ENCODE results near the gene PLCB1. TPM values are rescaled to one million over a fixed set of nuclear protein-coding genes. Genes with fewer than 3 reads are reported as not detected.

The PLCB1 gene
- total and polyA plus RNA-seq, 7 donors = 1.5 to 10.7 (median 4.2) TPM

DNA sequence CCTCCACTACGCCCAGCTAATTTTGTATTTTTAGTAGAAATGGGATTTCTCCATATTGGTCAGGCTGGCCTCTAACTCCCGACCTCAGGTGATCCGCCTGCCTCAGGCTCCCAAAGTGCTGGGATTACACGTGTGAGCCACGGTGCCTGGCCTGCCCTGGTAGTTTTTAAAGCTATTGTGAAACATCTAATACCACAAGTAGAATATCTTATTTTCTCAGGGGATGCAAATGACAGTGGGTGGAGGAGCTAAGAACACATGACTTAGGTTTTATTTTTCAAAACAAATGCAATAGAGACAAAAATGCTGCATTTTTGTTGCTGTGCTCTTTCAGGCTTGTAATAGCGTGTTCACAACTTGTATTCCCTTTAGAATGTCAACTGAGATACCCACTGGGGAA is 671.9 kb downstream of the PLCB1 start:
- intact Hi-C loops (cut with DNase I) = loop anchor here in 1 of 2 donors (10.0 kb wide), 1 partner anchor 59 kb away; no protein-coding TSS in a partner anchor
- Histone ChIP-seq H3K27me3 (ENCODE audit: insufficient read depth in 3 of 3, low read length in 2 of 3) (no peaks in the 10 kb centered on the region), H3K4me3 (no peak overlapping the region), H3K4me1 (peaks cover 5% of the 10 kb centered on the region), H3K36me3 (ENCODE audit: insufficient read depth in 1 of 2, low read depth in 1 of 2) (no peaks in the 10 kb centered on the region), H3K27ac (no peak overlapping the region), H3K9me3 (no peaks in the 10 kb centered on the region)
- ATAC-seq (no peak), DNase-seq (no peak)
- 90 to 94% (median 92%) methylated on average over 6 of the region's 6 CpGs for WGBS, 3 donors
- TF ChIP-seq, protein P1, sequence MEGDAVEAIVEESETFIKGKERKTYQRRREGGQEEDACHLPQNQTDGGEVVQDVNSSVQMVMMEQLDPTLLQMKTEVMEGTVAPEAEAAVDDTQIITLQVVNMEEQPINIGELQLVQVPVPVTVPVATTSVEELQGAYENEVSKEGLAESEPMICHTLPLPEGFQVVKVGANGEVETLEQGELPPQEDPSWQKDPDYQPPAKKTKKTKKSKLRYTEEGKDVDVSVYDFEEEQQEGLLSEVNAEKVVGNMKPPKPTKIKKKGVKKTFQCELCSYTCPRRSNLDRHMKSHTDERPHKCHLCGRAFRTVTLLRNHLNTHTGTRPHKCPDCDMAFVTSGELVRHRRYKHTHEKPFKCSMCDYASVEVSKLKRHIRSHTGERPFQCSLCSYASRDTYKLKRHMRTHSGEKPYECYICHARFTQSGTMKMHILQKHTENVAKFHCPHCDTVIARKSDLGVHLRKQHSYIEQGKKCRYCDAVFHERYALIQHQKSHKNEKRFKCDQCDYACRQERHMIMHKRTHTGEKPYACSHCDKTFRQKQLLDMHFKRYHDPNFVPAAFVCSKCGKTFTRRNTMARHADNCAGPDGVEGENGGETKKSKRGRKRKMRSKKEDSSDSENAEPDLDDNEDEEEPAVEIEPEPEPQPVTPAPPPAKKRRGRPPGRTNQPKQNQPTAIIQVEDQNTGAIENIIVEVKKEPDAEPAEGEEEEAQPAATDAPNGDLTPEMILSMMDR (IDR thresholded peaks at IDR 0.05) = no peak

DNA sequence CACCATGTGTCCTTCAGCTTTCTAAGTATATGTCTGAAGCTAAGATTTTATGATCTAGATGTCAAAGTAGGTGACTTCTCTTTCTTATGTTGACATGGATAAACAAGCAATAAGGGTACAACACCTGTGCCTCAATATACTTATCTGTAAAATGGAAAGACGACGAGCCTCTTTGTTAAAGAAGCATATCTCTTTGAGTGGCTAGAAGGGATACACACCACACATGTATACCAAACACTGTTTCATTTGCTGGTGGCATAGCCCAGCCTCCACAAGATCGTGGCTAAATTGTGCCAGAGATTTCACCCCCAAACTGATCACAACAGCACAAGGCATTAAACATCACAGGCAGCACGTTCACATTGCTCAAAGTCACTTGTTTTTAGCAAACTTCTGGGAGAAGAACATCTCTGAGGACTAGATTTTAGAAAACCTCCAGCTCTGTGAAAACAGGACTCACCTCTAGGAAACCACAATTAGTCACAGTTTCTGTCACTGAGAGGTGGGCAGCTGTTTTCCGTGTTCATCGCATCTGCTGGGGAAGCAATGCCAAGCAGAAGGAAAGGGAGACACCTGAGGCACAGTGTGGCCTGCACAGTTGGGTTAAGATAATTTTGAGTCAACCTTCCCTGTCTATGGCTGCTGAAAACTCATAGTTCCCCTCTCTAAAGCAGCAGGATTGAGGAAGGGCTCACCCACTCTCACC is 673.8 kb downstream of the PLCB1 start:
- Histone ChIP-seq H3K4me1 (peaks cover 5% of the 10 kb centered on the region), H3K27me3 (ENCODE audit: insufficient read depth in 3 of 3, low read length in 2 of 3) (no peaks in the 10 kb centered on the region), H3K36me3 (ENCODE audit: insufficient read depth in 1 of 2, low read depth in 1 of 2) (no peaks in the 10 kb centered on the region), H3K27ac (no peak overlapping the region), H3K9me3 (no peaks in the 10 kb centered on the region), H3K4me3 (no peak overlapping the region)
- TF ChIP-seq, protein P1 (IDR thresholded peaks at IDR 0.05) = no peak
- intact Hi-C loops (cut with DNase I) = loop anchor here in 1 of 2 donors (10.0 kb wide), 1 partner anchor 61 kb away; no protein-coding TSS in a partner anchor
- DNase-seq (no peak), ATAC-seq (no peak)
- WGBS, 3 donors = 78 to 87% (median 85%) methylated on average over 6 of the region's 6 CpGs

DNA sequence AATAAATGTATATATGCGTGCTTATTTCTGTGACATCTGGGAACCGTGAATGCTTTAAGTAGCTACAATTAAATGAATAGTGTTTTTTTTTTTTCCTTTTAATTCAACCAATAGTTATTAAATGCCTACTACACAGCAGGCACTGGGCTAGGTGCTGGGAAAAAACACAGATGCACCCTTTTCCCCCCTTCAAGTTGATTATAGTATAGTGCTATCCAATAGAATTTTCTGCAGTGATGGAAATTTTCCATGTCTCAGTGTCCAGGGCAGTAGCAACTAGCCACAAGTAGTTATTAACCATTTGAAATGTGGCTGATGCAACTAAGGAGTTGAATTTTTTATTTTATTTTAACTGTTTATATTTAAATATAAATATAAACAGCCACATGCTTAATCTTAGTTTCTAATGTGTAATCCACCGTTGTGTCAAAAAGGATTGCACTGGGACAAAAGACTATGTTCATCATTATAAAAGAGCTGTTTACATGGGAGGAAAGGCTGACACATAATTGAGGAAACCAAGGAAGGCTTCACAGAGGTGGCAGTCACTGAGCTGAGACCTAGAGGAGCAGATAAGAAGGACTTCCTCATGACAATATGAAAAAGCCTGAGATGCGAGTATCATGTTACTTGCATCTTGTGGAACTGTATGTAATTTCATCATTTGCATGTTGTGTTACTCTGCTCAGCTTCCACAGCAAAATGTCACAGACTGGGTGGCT is 675.6 kb downstream of the PLCB1 start:
- H3K4me1 ChIP-seq = peaks cover 5% of the 10 kb centered on the region
- no peaks in the 10 kb centered on the region for H3K36me3 ChIP-seq (ENCODE audit: insufficient read depth in 1 of 2, low read depth in 1 of 2)
- H3K4me3 ChIP-seq = no peak overlapping the region
- DNase-seq (no peak), ATAC-seq (no peak)
- no peak overlapping the region for H3K27ac ChIP-seq
- H3K27me3 ChIP-seq (ENCODE audit: insufficient read depth in 3 of 3, low read length in 2 of 3) = no peaks in the 10 kb centered on the region
- H3K9me3 ChIP-seq = no peaks in the 10 kb centered on the region
- intact Hi-C loops (cut with DNase I) = loop anchor here in 1 of 2 donors (10.0 kb wide), 1 partner anchor 63 kb away; no protein-coding TSS in a partner anchor
- WGBS, 3 donors = 81 to 86% (median 84%) methylated on average over 4 of the region's 4 CpGs
- TF ChIP-seq, protein P1 (IDR thresholded peaks at IDR 0.05) = no peak

- no peak overlapping the region for H3K4me3 ChIP-seq
- no peaks in the 10 kb centered on the region for H3K36me3 ChIP-seq (ENCODE audit: insufficient read depth in 1 of 2, low read depth in 1 of 2)
- ATAC-seq (peak in 1 of 4 donors; percentile 38), DNase-seq (no peak)
- peaks cover 5% of the 10 kb centered on the region for H3K4me1 ChIP-seq
- no peaks in the 10 kb centered on the region for H3K9me3 ChIP-seq
- TF ChIP-seq, protein P1 (IDR thresholded peaks at IDR 0.05) = no peak
- H3K27ac ChIP-seq = no peak overlapping the region
- intact Hi-C loops (cut with DNase I) = loop anchor here in 1 of 2 donors (10.0 kb wide), 1 partner anchor 63 kb away; no protein-coding TSS in a partner anchor
- no peaks in the 10 kb centered on the region for H3K27me3 ChIP-seq (ENCODE audit: insufficient read depth in 3 of 3, low read length in 2 of 3)
- WGBS, 3 donors = 20 to 39% (median 27%) methylated on average over 5 of the region's 5 CpGs
Observed at GRCh38 chr20:8808202-8808535, 676.1 kb downstream of the PLCB1 start.
